Spleen (tissue), 11 donors: ENCODE data around the gene ZNF638. TPM values are rescaled to one million over a fixed set of nuclear protein-coding genes. Genes with fewer than 3 reads are reported as not detected.

Source experiments
- DNase-seq: peaks from one replicate; pipeline ENCODE4 v3.0.0-alpha.2; 2020
- H3K27ac ChIP-seq, 8 donors: fragments of 200-600 bp; sonication (generic) in 7 of 8; 1 replicate in 4 of 8; 2 replicates in 4 of 8; pipeline versions ENCODE4 v1.5.0 to v1.8.0; 2016 to 2021; ENCODE audit warnings: inconsistent platforms in 4 of 8, mild to moderate bottlenecking in 4 of 8, moderate library complexity in 1 of 8
- H3K27me3 ChIP-seq, 7 donors: fragments of 200-600 bp; sonication (generic) in 6 of 7; replicated peaks in 1 of 7; 1 replicate in 4 of 7; 2 replicates in 3 of 7; pipeline versions ENCODE4 v1.5.0 to v1.8.0; 2016 to 2021; ENCODE audit warnings: inconsistent platforms in 3 of 7, mild to moderate bottlenecking in 1 of 7
- H3K36me3 ChIP-seq, 6 donors: fragments of 200-600 bp; sonication (generic) in 5 of 6; 1 replicate in 4 of 6; 2 replicates in 2 of 6; pipeline versions ENCODE4 v1.5.0 to v1.8.0; 2016 to 2021; ENCODE audit warnings: inconsistent platforms in 2 of 6
- H3K4me1 ChIP-seq, 6 donors: fragments of 200-600 bp; sonication (generic) in 5 of 6; 1 replicate in 3 of 6; 2 replicates in 3 of 6; pipeline versions ENCODE4 v1.5.0 to v1.8.0; 2016 to 2021; ENCODE audit warnings: inconsistent platforms in 3 of 6
- H3K4me3 ChIP-seq, 8 donors: fragments of 200-600 bp; sonication (generic) in 7 of 8; 1 replicate in 4 of 8; 2 replicates in 4 of 8; pipeline versions ENCODE4 v1.5.0 to v1.8.0; 2016 to 2021; ENCODE audit warnings: inconsistent platforms in 4 of 8, mild to moderate bottlenecking in 4 of 8, moderate library complexity in 2 of 8
- H3K9me3 ChIP-seq, 8 donors: fragments of 200-600 bp; sonication (generic) in 7 of 8; 1 replicate in 4 of 8; 2 replicates in 4 of 8; pipeline versions ENCODE4 v1.5.0 to v1.8.0; 2016 to 2021; ENCODE audit warnings: inconsistent platforms in 4 of 8
- CTCF ChIP-seq, 11 experiments: fragments of 200-600 bp in 7 of 11; fragments of 450-650 bp in 4 of 11; sonication (generic) in 4 of 11; IDR thresholded peaks in 8 of 11; conservative IDR thresholded peaks in 3 of 11; 1 replicate in 7 of 11; 2 replicates in 4 of 11; pipeline versions ENCODE4 v1.4.0 to v1.8.0; 2016 to 2021; ENCODE audit warnings: antibody characterized with exemption in 11 of 11, inconsistent platforms in 4 of 11, mild to moderate bottlenecking in 1 of 11
- POLR2A ChIP-seq, 3 donors: fragments of 450-650 bp; IDR thresholded peaks; one replicate each; pipeline ENCODE4 v1.5.1; 2017; ENCODE audit warnings: antibody characterized with exemption in 3 of 3, mild to moderate bottlenecking in 1 of 3
- POLR2AphosphoS5 ChIP-seq, 3 donors: sonication (generic); formaldehyde crosslinking; IDR thresholded peaks; one replicate each; pipeline ENCODE4 v1.5.1; 2017; ENCODE audit warnings: antibody characterized with exemption in 3 of 3
- WGBS, 5 donors: extraction: QIAGEN DNeasy Blood & Tissue Kit in 3 of 5; methylation state at CpG; one replicate each; pipeline versions ENCODE4 v1.1.5 to v1.1.7; 2013 to 2018; 5-methylcytosine and 5-hydroxymethylcytosine counted together
- intact Hi-C: fragments of 100-400 bp; cut with DNase I; formaldehyde crosslinking; loops from one replicate; pipeline ENCODE4 v1.15.0; 2023; ENCODE audit warnings: low total_unique reads
- polyA plus RNA-seq, 3 donors: library from polyadenylated mRNA; stranded (reverse); fragments of 200-250 nt; gene quantifications; one replicate each; pipeline ENCODE4 v1.2.1, GENCODE V29; 2013
- small RNA-seq, 4 donors: library from RNA; depleted of rRNA; stranded (forward); fragments of <200 nt; gene quantifications; one replicate each; pipeline ENCODE3, GENCODE V24; 2016
- total RNA-seq, 7 donors: library from RNA; depleted of rRNA in 3 of 7; stranded (reverse); fragments of >200 nt in 3 of 7; fragmentation: NEBNext Ultra II Directional in 4 of 7; extraction: Animal tissue kit (Norgen Biotek cat#: 25700) in 4 of 7; gene quantifications; one replicate each; pipeline versions ENCODE4 v1.1.0 to v1.2.1, GENCODE V29; 2016 to 2021
- donor health status: healthy with polysubstance abuse.
- donor health status: DM: no; HTN: no; CAD: no; lungs with moderate emphysema.
- donor health status: DM: no; HTN: no; CAD: no.
- donor health status: Bipolar disorder and iron deficiency.
- donor health status: healthy.
- donor health status: DM: no; HTN: no; CAD: no.
- donor health status: DM: yes; HTN: yes; CAD: no.

ZNF638 gene
- total and polyA plus RNA-seq, 10 donors: 80.7 to 310 (median 158) TPM

GRCh38 chr2:71481111-71481510, 149.5 kb downstream of the ZNF638 start:
- intact Hi-C loops: no loop called here
- H3K9me3 ChIP-seq: no peaks in the 10 kb centered on the region
- 74 to 94% (median 85%) methylated on average over 4 of the region's 4 CpGs for WGBS, 5 donors
- DNase-seq: peak; percentile 61
- H3K4me3 ChIP-seq: no peak overlapping the region
- peak overlapping the region in 1 of 8 donors; percentile 14 for H3K27ac ChIP-seq
- H3K4me1 ChIP-seq: peaks cover 0 to 64% (median 19%) of the 10 kb centered on the region in 6 donors
- peaks cover 0 to 64% (median 5%) of the 10 kb centered on the region in 6 donors for H3K36me3 ChIP-seq
- H3K27me3 ChIP-seq: no peaks in the 10 kb centered on the region
- TF ChIP-seq POLR2A (IDR thresholded peaks at IDR 0.05): no peak

- no peaks in the 10 kb centered on the region for H3K27me3 ChIP-seq
- H3K9me3 ChIP-seq: no peaks in the 10 kb centered on the region
- 75 to 80% (median 77%) methylated on average over 4 of the region's 4 CpGs for WGBS, 5 donors
- H3K4me3 ChIP-seq: no peak overlapping the region
- H3K36me3 ChIP-seq: peaks cover 0 to 74% (median 5%) of the 10 kb centered on the region in 6 donors
- no peak for DNase-seq
- peaks cover 0 to 64% (median 12%) of the 10 kb centered on the region in 6 donors for H3K4me1 ChIP-seq
- intact Hi-C loops: no loop called here
- peak in 1 of 3 donors; percentile 40 for TF ChIP-seq POLR2AphosphoS5 (IDR thresholded peaks at IDR 0.05)
- no peak for TF ChIP-seq POLR2A (IDR thresholded peaks at IDR 0.05)
- no peak overlapping the region for H3K27ac ChIP-seq
Observed at GRCh38 chr2:71482055-71482454, 150.5 kb downstream of the ZNF638 start.

GRCh38 chr2:71483246-71483645, 151.7 kb downstream of the ZNF638 start:
- TF ChIP-seq CTCF (IDR thresholded peaks at IDR 0.05 in 8 of 11, conservative IDR thresholded peaks at IDR 0.05 in 3 of 11) (no peak), POLR2AphosphoS5 (IDR thresholded peaks at IDR 0.05) (no peak), POLR2A (IDR thresholded peaks at IDR 0.05) (no peak)
- peak overlapping the region in 4 of 8 donors; percentile 2 to 55 (median 32) for H3K27ac ChIP-seq
- WGBS, 5 donors: 84 to 95% (median 94%) methylated on average over 6 to 10 of the region's 10 CpGs

GRCh38 chr2:71484354-71484753, 152.8 kb downstream of the ZNF638 start:
- Histone ChIP-seq H3K9me3 (no peaks in the 10 kb centered on the region), H3K4me1 (peaks cover 0 to 47% (median 0%) of the 10 kb centered on the region in 6 donors), H3K36me3 (peaks cover 0 to 91% (median 5%) of the 10 kb centered on the region in 6 donors), H3K27ac (no peak overlapping the region), H3K27me3 (no peaks in the 10 kb centered on the region), H3K4me3 (no peak overlapping the region)
- no peak for TF ChIP-seq POLR2AphosphoS5 (IDR thresholded peaks at IDR 0.05)
- TF ChIP-seq POLR2A (IDR thresholded peaks at IDR 0.05): no peak
- no peak for TF ChIP-seq CTCF (IDR thresholded peaks at IDR 0.05 in 8 of 11, conservative IDR thresholded peaks at IDR 0.05 in 3 of 11)
- WGBS, 5 donors: 89 to 96% (median 95%) methylated on average over 2 of the region's 2 CpGs
- no peak for DNase-seq
- intact Hi-C loops: no loop called here

More at GRCh38 chr2:71483246-71483645, 151.7 kb downstream of the ZNF638 start:
- intact Hi-C loops: no loop called here
- peaks cover 0 to 56% (median 3%) of the 10 kb centered on the region in 6 donors for H3K4me1 ChIP-seq
- H3K36me3 ChIP-seq: peaks cover 0 to 83% (median 5%) of the 10 kb centered on the region in 6 donors
- H3K9me3 ChIP-seq: no peaks in the 10 kb centered on the region
- no peak overlapping the region for H3K4me3 ChIP-seq
- DNase-seq: peak; percentile 50
- no peaks in the 10 kb centered on the region for H3K27me3 ChIP-seq

Small RNA genes within 50 kb of the gene (small RNA-seq; reads per million reads assigned to genes)
- gene RNU6-105P: 0 reads per million in 4 donors

Other genes with a start within 250 kb of the ZNF638 start
- gene MCEE, start 201.6 kb upstream of the ZNF638 start, total RNA-seq: 10 to 100 TPM; 10.4 to 18.4 (median 14.2) TPM
- 10 to 100 TPM; 15.6 to 21.8 (median 18.0) TPM for gene MCEE, start 201.6 kb upstream of the ZNF638 start, polyA plus RNA-seq
- gene MPHOSPH10, start 201.1 kb upstream of the ZNF638 start, total RNA-seq: 10 to 100 TPM; 20.3 to 35.2 (median 27.4) TPM
- 10 to 100 TPM; 20.8 to 23.6 (median 21.7) TPM for gene MPHOSPH10, start 201.1 kb upstream of the ZNF638 start, polyA plus RNA-seq
- gene PAIP2B, start 104.7 kb upstream of the ZNF638 start, total RNA-seq: 1 to 10 TPM; 2.8 to 6.9 (median 3.6) TPM
- 1 to 10 TPM in 2 of 3 donors, under 1 TPM in 1; 0.93 to 1.4 (median 1.3) TPM for gene PAIP2B, start 104.7 kb upstream of the ZNF638 start, polyA plus RNA-seq
- gene DYSF, start 121.8 kb downstream of the ZNF638 start, total RNA-seq: 100 to 1,000 TPM; 114 to 287 (median 142) TPM
- gene DYSF, start 121.8 kb downstream of the ZNF638 start, polyA plus RNA-seq: 10 to 100 TPM in 2 of 3 donors, 1 to 10 TPM in 1; 4.0 to 36.0 (median 13.7) TPM